IMR-90 (cell line): ENCODE measurements around the gene ARHGEF17.

Experiments used
- BHLHE40 ChIP-seq: fragments of 150-350 bp; IDR thresholded peaks from 2 replicates; pipeline ENCODE4 v1.6.1; 2016; ENCODE audit warnings: mild to moderate bottlenecking, low read depth, low read length
- CEBPB ChIP-seq: IDR thresholded peaks from 2 replicates; pipeline ENCODE4 v1.6.1; 2012; ENCODE audit warnings: low read depth, low read length, improper control_type of control experiment
- CHD1 ChIP-seq: IDR thresholded peaks from 2 replicates; pipeline ENCODE4 v1.6.1; 2012; ENCODE audit warnings: low read depth, low read length, improper control_type of control experiment
- CTCF ChIP-seq: conservative IDR thresholded peaks from 2 replicates; pipeline ENCODE4 v1.5.1; 2012; ENCODE audit warnings: mild to moderate bottlenecking, low read depth, low read length, improper control_type of control experiment
- FOS ChIP-seq: fragments of 150-350 bp; IDR thresholded peaks from 2 replicates; pipeline ENCODE4 v1.6.1; 2016; ENCODE audit warnings: low read depth, low read length
- MAZ ChIP-seq: IDR thresholded peaks from 2 replicates; pipeline ENCODE4 v1.6.1; 2012; ENCODE audit warnings: low read depth, mild to moderate bottlenecking, low read length, improper control_type of control experiment, moderate library complexity, borderline replicate concordance
- MXI1 ChIP-seq: IDR thresholded peaks from 2 replicates; pipeline ENCODE4 v1.6.1; 2012; ENCODE audit warnings: low read depth, mild to moderate bottlenecking, low read length, moderate library complexity, borderline replicate concordance
- POLR2A ChIP-seq: IDR thresholded peaks from 2 replicates; pipeline ENCODE4 v1.6.1; 2012; ENCODE audit warnings: mild to moderate bottlenecking, low read depth, low read length
- RAD21 ChIP-seq: IDR thresholded peaks from 2 replicates; pipeline ENCODE4 v1.6.1; 2012; ENCODE audit warnings: low read length, improper control_type of control experiment
- RCOR1 ChIP-seq: IDR thresholded peaks from 2 replicates; pipeline ENCODE4 v1.6.1; 2012; ENCODE audit warnings: mild to moderate bottlenecking, low read length, improper control_type of control experiment; ENCODE audit not compliant: insufficient replicate concordance
- RFX5 ChIP-seq: IDR thresholded peaks from 2 replicates; pipeline ENCODE4 v1.8.0; 2012; ENCODE audit warnings: low read depth, mild to moderate bottlenecking, low read length, moderate library complexity
- SMC3 ChIP-seq: fragments of 150-350 bp; IDR thresholded peaks from 2 replicates; pipeline ENCODE4 v1.6.1; 2016; ENCODE audit warnings: low read depth, mild to moderate bottlenecking, antibody characterized with exemption, low read length, moderate library complexity
- USF2 ChIP-seq: fragments of 150-350 bp; IDR thresholded peaks from 2 replicates; pipeline ENCODE4 v1.6.1; 2017; ENCODE audit warnings: mild to moderate bottlenecking, antibody characterized with exemption, low read length, low read depth

GRCh38 chr11:73308961-73309919 is 1.2 kb downstream of the ARHGEF17 start:
- TF ChIP-seq CHD1, result no peak
- no peak for TF ChIP-seq CTCF
- peak; percentile 74 for TF ChIP-seq POLR2A
- TF ChIP-seq MXI1, result peak; percentile 48
- no peak for TF ChIP-seq FOS
- TF ChIP-seq RCOR1, result no peak
- TF ChIP-seq USF2, result no peak
- peak; percentile 86; the same call in 1 of the 2 replicates for TF ChIP-seq MAZ
- peak; percentile 36; the same call in 1 of the 2 replicates for TF ChIP-seq BHLHE40
- TF ChIP-seq RAD21, result peak; percentile 5; the same call in 1 of the 2 replicates
- TF ChIP-seq CEBPB, result no peak
- TF ChIP-seq RFX5, result no peak
- peak; percentile 18; the same call in 1 of the 2 replicates for TF ChIP-seq SMC3
